IMR-90 (cell line): ENCODE results near the gene PALLD. TPM values are rescaled to one million over a fixed set of nuclear protein-coding genes. Genes with fewer than 3 reads are reported as not detected.

Experiments
- ATAC-seq: fragments of 200-7000 bp; cut with Tn5 transposase; 2 replicates; pipeline ENCODE4 v1.9.1; 2020; ENCODE audit warnings: low read depth, mild to moderate bottlenecking, moderate library complexity
- BruUV-seq: library from RNA; stranded (reverse); fragments of 400-500 nt; replicated peaks from 2 replicates; lab custom pipeline; 2021; lab: Mats Ljungman, UMichigan
- CTCF ChIA-PET: fragments of 300-600 bp; formaldehyde crosslinking; extraction: SDS; loops from one replicate; lab custom pipeline; 2021; ENCODE audit warnings: antibody characterized with exemption; lab: Yijun Ruan, JAX
- POLR2A ChIA-PET: fragments of 300-600 bp; sonication (Branson Sonifier 250); formaldehyde crosslinking; loops from one replicate; lab custom pipeline; 2022; ENCODE audit warnings: antibody characterized with exemption; ENCODE audit not compliant: unreplicated experiment; lab: Charles Lee
- DNase-seq: peaks from one replicate; pipeline ENCODE4 v3.0.0; 2013
- H2AFZ ChIP-seq: replicated peaks from 2 replicates; pipeline ENCODE3; 2013; ENCODE audit warnings: low read length, mild to moderate bottlenecking; ENCODE audit not compliant: poor library complexity
- H2AK5ac ChIP-seq: 2 replicates; pipeline ENCODE4 v1.6.1; 2013; ENCODE audit warnings: low read depth, low read length, inconsistent platforms
- H2AK9ac ChIP-seq: replicated peaks from 2 replicates; pipeline ENCODE3; 2013; ENCODE audit warnings: mild to moderate bottlenecking, low read depth, low read length, moderate library complexity; ENCODE audit not compliant: poor library complexity
- H2BK120ac ChIP-seq: 2 replicates; pipeline ENCODE4 v1.6.1; 2013; ENCODE audit warnings: low read depth, low read length, inconsistent platforms
- H2BK15ac ChIP-seq: 3 replicates; pipeline ENCODE4 v1.6.1; 2013; ENCODE audit warnings: low read depth, low read length, inconsistent platforms
- H2BK20ac ChIP-seq: 2 replicates; pipeline ENCODE4 v1.6.1; 2013; ENCODE audit warnings: low read depth, mild to moderate bottlenecking, inconsistent platforms, low read length, moderate library complexity
- H2BK5ac ChIP-seq: 2 replicates; pipeline ENCODE4 v1.6.1; 2013; ENCODE audit warnings: mild to moderate bottlenecking, low read depth, low read length, inconsistent platforms; ENCODE audit not compliant: poor library complexity, severe bottlenecking
- H3K14ac ChIP-seq: replicated peaks from 2 replicates; pipeline ENCODE4 v1.6.1; 2013; ENCODE audit warnings: low read depth, low read length, inconsistent platforms
- H3K18ac ChIP-seq: 2 replicates; pipeline ENCODE4 v1.6.1; 2013; ENCODE audit warnings: low read depth, low read length, control low read depth
- H3K23ac ChIP-seq: 2 replicates; pipeline ENCODE4 v1.6.1; 2013; ENCODE audit warnings: low read depth, low read length, inconsistent platforms
- H3K27ac ChIP-seq: 2 replicates; pipeline ENCODE4 v1.5.1; 2013; ENCODE audit warnings: mild to moderate bottlenecking, control low read depth, low read length; ENCODE audit not compliant: insufficient read depth
- H3K27me3 ChIP-seq: 2 replicates; pipeline ENCODE4 v1.6.1; 2013; ENCODE audit warnings: low read length; ENCODE audit not compliant: control insufficient read depth, insufficient read depth
- H3K36me3 ChIP-seq: 2 replicates; pipeline ENCODE4 v1.6.1; 2013; ENCODE audit warnings: low read length, mixed read lengths; ENCODE audit not compliant: control insufficient read depth, insufficient read depth
- H3K4ac ChIP-seq: 2 replicates; pipeline ENCODE4 v1.6.1; 2013; ENCODE audit warnings: low read depth, low read length, inconsistent platforms
- H3K4me1 ChIP-seq: 2 replicates; pipeline ENCODE4 v1.6.1; 2013; ENCODE audit warnings: low read length, mixed read lengths; ENCODE audit not compliant: control insufficient read depth, insufficient read depth
- H3K4me2 ChIP-seq: 2 replicates; pipeline ENCODE4 v1.6.1; 2013; ENCODE audit warnings: low read depth, mild to moderate bottlenecking, control low read depth, low read length, moderate library complexity
- H3K4me3 ChIP-seq: 2 replicates; pipeline ENCODE4 v1.5.1; 2013; ENCODE audit warnings: low read depth, mild to moderate bottlenecking, control low read depth, low read length, moderate library complexity; ENCODE audit not compliant: insufficient read depth
- H3K56ac ChIP-seq: 2 replicates; pipeline ENCODE4 v1.6.1; 2013; ENCODE audit warnings: low read length, inconsistent platforms; ENCODE audit not compliant: insufficient read depth; ENCODE audit errors: extremely low read depth
- H3K79me1 ChIP-seq, 2 experiments: 2 replicates each; pipeline ENCODE4 v1.6.1; 2013; ENCODE audit warnings: low read length in 2 of 2, inconsistent platforms in 1 of 2, low read depth in 1 of 2
- H3K9ac ChIP-seq: 2 replicates; pipeline ENCODE4 v1.6.1; 2013; ENCODE audit warnings: low read depth, low read length, control low read depth
- H3K9me1 ChIP-seq: 2 replicates; pipeline ENCODE4 v1.6.1; 2013; ENCODE audit warnings: low read length, inconsistent platforms; ENCODE audit not compliant: insufficient read depth
- H3K9me3 ChIP-seq: 2 replicates; pipeline ENCODE4 v1.6.1; 2013; ENCODE audit warnings: low read length; ENCODE audit not compliant: control insufficient read depth, insufficient read depth
- H4K20me1 ChIP-seq: 2 replicates; pipeline ENCODE4 v1.6.1; 2013; ENCODE audit warnings: low read length, inconsistent platforms; ENCODE audit not compliant: insufficient read depth
- H4K5ac ChIP-seq: 2 replicates; pipeline ENCODE4 v1.6.1; 2013; ENCODE audit warnings: mild to moderate bottlenecking, low read depth, low read length, control low read depth
- H4K8ac ChIP-seq, 2 experiments: 2 replicates each; pipeline ENCODE4 v1.6.1; 2013; ENCODE audit warnings: low read depth in 2 of 2, low read length in 2 of 2, control low read depth in 1 of 2, inconsistent platforms in 1 of 2
- H4K91ac ChIP-seq: 2 replicates; pipeline ENCODE4 v1.6.1; 2013; ENCODE audit warnings: low read depth, low read length, inconsistent platforms; ENCODE audit not compliant: insufficient read depth
- BHLHE40 ChIP-seq: fragments of 150-350 bp; IDR thresholded peaks from 2 replicates; pipeline ENCODE4 v1.6.1; 2016; ENCODE audit warnings: mild to moderate bottlenecking, low read depth, low read length
- MAFK ChIP-seq: IDR thresholded peaks from 2 replicates; pipeline ENCODE4 v1.6.1; 2012; ENCODE audit warnings: low read depth, low read length, improper control_type of control experiment
- WGBS, 2 experiments: methylation state at CpG; one replicate each; pipeline versions ENCODE4 v1.1.5 to v1.1.7; 2013; ENCODE audit warnings: missing lambda C conversion rate in 2 of 2; ENCODE audit not compliant: insufficient read length in 1 of 2; ENCODE audit errors: extremely low coverage in 2 of 2; 5-methylcytosine and 5-hydroxymethylcytosine counted together
- dilution Hi-C: fragments of 300-500 bp; cut with HindIII; formaldehyde crosslinking; loops from one replicate; pipeline ENCODE4 v1.14.3; 2018; ENCODE audit warnings: low sequenced_read_pairs; ENCODE audit not compliant: unreplicated experiment
- in situ Hi-C: fragments of 300-500 bp; cut with MboI; formaldehyde crosslinking; loops from 3 replicates; pipeline ENCODE4 v1.14.3; 2019; ENCODE audit warnings: low sequenced_read_pairs, inconsistent platforms, mixed read lengths
- intact Hi-C: fragments of 100-400 bp; cut with micrococcal nuclease; formaldehyde crosslinking; loops from 2 replicates; pipeline ENCODE4 v1.10.0; 2022
- polyA plus RNA-seq, 3 experiments: library from polyadenylated mRNA; depleted of rRNA; stranded (reverse); fragments of >200 nt; gene quantifications; 2 replicates each; pipeline ENCODE4 v1.2.3, GENCODE V29; 2012; ENCODE audit warnings: low replicate concordance in 1 of 3
- total RNA-seq: library from RNA; depleted of rRNA; stranded (reverse); fragments of >200 nt; gene quantifications from 2 replicates; pipeline ENCODE4 v1.2.3, GENCODE V29; 2012
- TF ChIP-seq, protein P1 (sequence below): fragments of 150-350 bp; IDR thresholded peaks from 2 replicates; pipeline ENCODE4 v1.6.1; 2017; ENCODE audit warnings: mild to moderate bottlenecking, antibody characterized with exemption, low read length, low read depth
- TF ChIP-seq, protein P2 (sequence below): conservative IDR thresholded peaks from 2 replicates; pipeline ENCODE4 v1.5.1; 2012; ENCODE audit warnings: mild to moderate bottlenecking, low read depth, low read length, improper control_type of control experiment

The PALLD gene
- total and polyA plus RNA-seq, 2 of the 4 experiments (the other 2 are of a cell fraction) = 91.0 to 91.9 TPM

DNA sequence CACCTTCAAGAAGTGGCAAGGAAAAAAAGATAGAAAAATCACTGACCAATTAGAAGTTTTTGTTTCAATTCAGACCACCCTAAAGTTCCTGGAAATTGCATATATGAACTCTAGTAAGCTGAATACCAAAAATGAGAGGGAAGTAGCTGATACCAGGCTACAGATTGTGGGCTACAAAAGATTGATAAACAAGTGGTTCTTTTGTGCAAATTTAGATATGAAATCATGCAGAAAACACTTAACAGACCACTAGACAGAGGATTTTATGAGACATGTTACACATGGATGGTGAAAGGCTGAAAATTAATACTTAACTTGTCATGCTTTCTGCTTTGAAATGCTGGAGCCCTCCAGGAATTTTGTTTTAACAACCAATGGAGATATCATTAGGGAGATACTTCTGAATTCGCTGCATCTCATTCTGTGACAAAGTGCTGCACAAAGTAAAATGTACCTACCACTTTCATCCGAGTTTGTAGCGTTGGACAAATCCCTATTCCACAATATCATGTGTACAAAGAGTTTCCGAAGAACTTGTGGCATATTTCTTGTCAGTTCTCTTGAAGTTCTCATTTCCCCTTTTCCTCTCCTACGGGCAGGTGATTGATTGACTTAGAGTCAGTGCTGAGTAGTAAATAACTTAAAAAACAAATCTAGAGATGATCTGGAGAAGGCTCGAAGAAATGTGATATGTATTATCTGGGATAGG is 235.0 kb downstream of the PALLD start:
- in situ Hi-C loops (no loop called here), intact Hi-C loops (no loop called here), dilution Hi-C loops (no loop called here)
- Histone ChIP-seq H3K9me1 (no peaks in the 10 kb centered on the region; the same call in 1 of the 2 replicates), H3K27ac (no peak overlapping the region), H3K79me1 (no peaks in the 10 kb centered on the region), H2AK5ac (no peak overlapping the region), H3K36me3 (no peaks in the 10 kb centered on the region), H2BK120ac (no peak overlapping the region), H3K9ac (no peak overlapping the region), H4K91ac (no peak overlapping the region), H2BK20ac (no peak overlapping the region), H2BK5ac (no peak overlapping the region), H3K56ac (no peak overlapping the region), H3K18ac (peak overlapping the region; percentile 72; the same call in 1 of the 2 replicates), H3K4me2 (no peak overlapping the region), H2AFZ (no peak overlapping the region), H3K4me3 (no peak overlapping the region), H4K8ac (no peak overlapping the region), H3K4me1 (peaks cover 11% of the 10 kb centered on the region), H2AK9ac (no peak overlapping the region), H3K23ac (no peak overlapping the region), H3K4ac (no peak overlapping the region), H3K14ac (no peak overlapping the region), H4K20me1 (no peaks in the 10 kb centered on the region), H3K9me3 (no peaks in the 10 kb centered on the region), H2BK15ac (no peak overlapping the region), H4K5ac (no peak overlapping the region; the same call in 1 of the 2 replicates), H3K27me3 (no peaks in the 10 kb centered on the region)
- ChIA-PET POLR2A (no interaction called here), CTCF (interaction anchor here (0.6 kb wide), 1 partner anchor 90 kb away, joined by 3 read pairs; no protein-coding TSS in a partner anchor)
- no peak for DNase-seq
- TF ChIP-seq, protein P1, sequence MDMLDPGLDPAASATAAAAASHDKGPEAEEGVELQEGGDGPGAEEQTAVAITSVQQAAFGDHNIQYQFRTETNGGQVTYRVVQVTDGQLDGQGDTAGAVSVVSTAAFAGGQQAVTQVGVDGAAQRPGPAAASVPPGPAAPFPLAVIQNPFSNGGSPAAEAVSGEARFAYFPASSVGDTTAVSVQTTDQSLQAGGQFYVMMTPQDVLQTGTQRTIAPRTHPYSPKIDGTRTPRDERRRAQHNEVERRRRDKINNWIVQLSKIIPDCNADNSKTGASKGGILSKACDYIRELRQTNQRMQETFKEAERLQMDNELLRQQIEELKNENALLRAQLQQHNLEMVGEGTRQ = no peak
- TF ChIP-seq, protein P2, sequence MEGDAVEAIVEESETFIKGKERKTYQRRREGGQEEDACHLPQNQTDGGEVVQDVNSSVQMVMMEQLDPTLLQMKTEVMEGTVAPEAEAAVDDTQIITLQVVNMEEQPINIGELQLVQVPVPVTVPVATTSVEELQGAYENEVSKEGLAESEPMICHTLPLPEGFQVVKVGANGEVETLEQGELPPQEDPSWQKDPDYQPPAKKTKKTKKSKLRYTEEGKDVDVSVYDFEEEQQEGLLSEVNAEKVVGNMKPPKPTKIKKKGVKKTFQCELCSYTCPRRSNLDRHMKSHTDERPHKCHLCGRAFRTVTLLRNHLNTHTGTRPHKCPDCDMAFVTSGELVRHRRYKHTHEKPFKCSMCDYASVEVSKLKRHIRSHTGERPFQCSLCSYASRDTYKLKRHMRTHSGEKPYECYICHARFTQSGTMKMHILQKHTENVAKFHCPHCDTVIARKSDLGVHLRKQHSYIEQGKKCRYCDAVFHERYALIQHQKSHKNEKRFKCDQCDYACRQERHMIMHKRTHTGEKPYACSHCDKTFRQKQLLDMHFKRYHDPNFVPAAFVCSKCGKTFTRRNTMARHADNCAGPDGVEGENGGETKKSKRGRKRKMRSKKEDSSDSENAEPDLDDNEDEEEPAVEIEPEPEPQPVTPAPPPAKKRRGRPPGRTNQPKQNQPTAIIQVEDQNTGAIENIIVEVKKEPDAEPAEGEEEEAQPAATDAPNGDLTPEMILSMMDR = no peak
- TF ChIP-seq BHLHE40 (no peak), MAFK (no peak)
- no peak for ATAC-seq
- no TSS peak for BruUV-seq
- WGBS, 2 experiments = no CpG with 5 or more reads among the region's 6 CpGs
